Measurements from ENCODE around the gene FILIP1L. TPM values are rescaled to one million over a fixed set of nuclear protein-coding genes. Genes with fewer than 3 reads are reported as not detected.

FILIP1L gene
- total RNA-seq, 1 experiment from 2014 or later, result 0.07 TPM

GRCh38 chr3:99837715-99838114, 276.6 kb downstream of the FILIP1L start:
- no peak overlapping the region for H4K91ac ChIP-seq (ENCODE audit: insufficient read length, low read depth, low read length)
- 0 out of 4 replicates have a peak, but pooled peaks cover 0 to under 1% of the 10 kb centered on the region in 2 experiments for H3K4me1 Mint-ChIP-seq
- H3K14ac ChIP-seq (ENCODE audit: insufficient read depth, low read length), result no peak overlapping the region
- no peaks in the 10 kb centered on the region for H3K36me3 Mint-ChIP-seq (ENCODE audit: insufficient read depth in 1 of 3, low read depth in 3 of 3)
- H4K20me1 ChIP-seq (ENCODE audit: control insufficient read depth, insufficient read depth, insufficient read length), result no peaks in the 10 kb centered on the region
- H3K9me3 Mint-ChIP-seq, result no peaks in the 10 kb centered on the region
- no peak overlapping the region for H2BK15ac ChIP-seq (ENCODE audit: low read depth, low read length)
- no peak overlapping the region for H2BK5ac ChIP-seq (ENCODE audit: insufficient read length, low read length)
- no peaks in the 10 kb centered on the region for H3K27me3 ChIP-seq (ENCODE audit: insufficient read depth, low read length)
- no peak overlapping the region for H3K18ac ChIP-seq (ENCODE audit: insufficient read length, low read depth, low read length)
- no peak overlapping the region for H2BK20ac ChIP-seq (ENCODE audit: low read depth, low read length, poor library complexity, severe bottlenecking)
- no peak overlapping the region for H3K4me3 Mint-ChIP-seq
- H3K4ac ChIP-seq (ENCODE audit: low read depth, low read length), result no peak overlapping the region
- no peak for TF ChIP-seq CTCF (conservative IDR thresholded peaks at IDR 0.05)
- no peak overlapping the region for H2BK12ac ChIP-seq (ENCODE audit: insufficient read length, low read depth, low read length)
- no peaks in the 10 kb centered on the region for H3K9me3 ChIP-seq (ENCODE audit: control insufficient read depth, low read depth, low read length)
- H3K79me1 ChIP-seq (ENCODE audit: insufficient read depth, low read depth, low read length, poor library complexity, severe bottlenecking), result peaks cover 6% of the 10 kb centered on the region
- no peak overlapping the region for H3K56ac ChIP-seq (ENCODE audit: insufficient read length, low read depth, low read length)
- H3T11ph ChIP-seq (ENCODE audit: low read length), result no peak overlapping the region
- WGBS (ENCODE audit: extremely low coverage, insufficient read length, low lambda C conversion rate), result no CpG with 5 or more reads among the region's 1 CpG
- DNase-seq, result no peak
- H3K9ac ChIP-seq (ENCODE audit: extremely low read depth, insufficient read length, low read length), result no peak overlapping the region
- H3K4me1 ChIP-seq (ENCODE audit: insufficient read depth, low read length), result no peaks in the 10 kb centered on the region
- no peaks in the 10 kb centered on the region for H3K23me2 ChIP-seq (ENCODE audit: insufficient read length, low read depth, low read length, poor library complexity, severe bottlenecking)
- H2BK120ac ChIP-seq (ENCODE audit: low read depth, low read length, poor library complexity, severe bottlenecking), result no peak overlapping the region
- H4K5ac ChIP-seq (ENCODE audit: insufficient read length, low read depth, low read length), result no peak overlapping the region
- no peak overlapping the region for H3K4me2 ChIP-seq (ENCODE audit: insufficient read depth, insufficient read length, low read length)
- no peak overlapping the region for H2AFZ ChIP-seq (ENCODE audit: low read length)
- no peaks in the 10 kb centered on the region for H3K27me3 Mint-ChIP-seq (ENCODE audit: low read depth)
- no peak overlapping the region for H3K27ac ChIP-seq (ENCODE audit: insufficient read length, low read depth, low read length)
- H3K27ac Mint-ChIP-seq, result no peak overlapping the region
- H3K23ac ChIP-seq (ENCODE audit: insufficient read length, low read depth, low read length), result no peak overlapping the region
- H3K79me2 ChIP-seq (ENCODE audit: insufficient read depth, low read length), result peaks cover 3% of the 10 kb centered on the region; the same call in 1 of the 2 replicates
- H2AK5ac ChIP-seq (ENCODE audit: insufficient read length, low read length), result no peak overlapping the region
- no peak overlapping the region for H4K8ac ChIP-seq (replicated peaks; ENCODE audit: insufficient read length, low read depth, low read length)
